Putamen (tissue), 1 donor: ENCODE results near the gene PPP6R3.

Source experiments
- DNase-seq: peaks from one replicate; pipeline ENCODE4 v3.0.0-alpha.2; 2016; ENCODE audit warnings: low spot score

The PPP6R3 gene

DNA sequence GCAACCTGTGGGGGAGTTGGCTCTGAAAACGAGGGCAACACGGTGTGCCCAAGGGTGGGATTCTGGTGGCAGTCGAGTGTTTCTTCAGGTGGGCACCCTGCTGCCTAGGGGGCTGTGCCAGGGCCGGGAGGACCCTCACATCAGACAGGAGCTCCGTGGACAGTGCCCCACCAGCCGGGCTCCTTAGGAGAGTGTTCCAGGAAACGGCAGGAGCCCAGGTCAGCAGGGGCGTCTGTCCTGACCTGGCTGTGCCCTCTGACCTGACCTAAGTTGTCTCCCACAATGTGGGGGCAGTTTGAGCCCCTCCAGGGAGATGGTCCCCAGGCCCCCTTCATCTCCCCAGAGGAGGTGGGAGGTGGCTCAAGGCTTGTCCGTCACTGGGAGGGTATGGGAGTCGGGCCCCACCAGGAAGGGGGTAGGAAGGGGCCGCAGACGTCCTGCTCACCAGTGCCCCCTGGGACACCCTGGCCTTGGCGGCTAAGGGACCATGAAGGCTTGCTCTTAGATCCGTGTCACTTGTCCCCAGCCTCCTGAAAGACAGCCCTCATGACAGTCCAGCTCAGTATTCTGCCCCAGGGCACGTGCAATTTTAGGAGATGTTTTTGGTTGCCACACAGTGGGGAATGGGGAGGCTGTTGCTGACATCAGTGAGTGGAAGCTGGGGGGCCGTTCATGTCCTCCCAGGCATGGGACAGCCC, 191.6 kb downstream of the PPP6R3 start:
- no peak for DNase-seq

DNA sequence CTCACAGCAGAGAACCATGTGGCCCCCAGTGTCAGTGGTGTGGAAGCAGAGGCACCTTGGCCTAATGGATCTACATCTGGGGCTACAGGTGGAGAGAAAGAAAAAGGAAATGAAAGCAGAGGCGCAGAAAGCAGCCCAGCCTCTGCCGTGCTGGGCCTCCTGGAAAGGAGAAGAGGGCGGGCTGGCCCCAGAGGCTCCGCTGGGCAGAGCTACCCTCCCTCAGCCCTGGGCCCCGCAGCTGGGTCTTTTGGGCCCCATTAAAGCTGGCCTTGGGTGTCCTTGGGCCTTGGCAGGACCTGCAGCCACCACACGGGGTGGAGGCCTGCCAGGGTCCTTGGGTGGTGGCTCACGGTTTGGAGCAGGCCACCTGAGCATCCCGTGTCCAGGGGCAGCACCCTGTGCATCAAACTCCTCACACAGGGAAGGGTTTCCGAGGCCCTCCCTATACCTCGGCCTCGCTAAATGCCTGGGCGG, 192.2 kb downstream of the PPP6R3 start:
- DNase-seq = no peak

DNA sequence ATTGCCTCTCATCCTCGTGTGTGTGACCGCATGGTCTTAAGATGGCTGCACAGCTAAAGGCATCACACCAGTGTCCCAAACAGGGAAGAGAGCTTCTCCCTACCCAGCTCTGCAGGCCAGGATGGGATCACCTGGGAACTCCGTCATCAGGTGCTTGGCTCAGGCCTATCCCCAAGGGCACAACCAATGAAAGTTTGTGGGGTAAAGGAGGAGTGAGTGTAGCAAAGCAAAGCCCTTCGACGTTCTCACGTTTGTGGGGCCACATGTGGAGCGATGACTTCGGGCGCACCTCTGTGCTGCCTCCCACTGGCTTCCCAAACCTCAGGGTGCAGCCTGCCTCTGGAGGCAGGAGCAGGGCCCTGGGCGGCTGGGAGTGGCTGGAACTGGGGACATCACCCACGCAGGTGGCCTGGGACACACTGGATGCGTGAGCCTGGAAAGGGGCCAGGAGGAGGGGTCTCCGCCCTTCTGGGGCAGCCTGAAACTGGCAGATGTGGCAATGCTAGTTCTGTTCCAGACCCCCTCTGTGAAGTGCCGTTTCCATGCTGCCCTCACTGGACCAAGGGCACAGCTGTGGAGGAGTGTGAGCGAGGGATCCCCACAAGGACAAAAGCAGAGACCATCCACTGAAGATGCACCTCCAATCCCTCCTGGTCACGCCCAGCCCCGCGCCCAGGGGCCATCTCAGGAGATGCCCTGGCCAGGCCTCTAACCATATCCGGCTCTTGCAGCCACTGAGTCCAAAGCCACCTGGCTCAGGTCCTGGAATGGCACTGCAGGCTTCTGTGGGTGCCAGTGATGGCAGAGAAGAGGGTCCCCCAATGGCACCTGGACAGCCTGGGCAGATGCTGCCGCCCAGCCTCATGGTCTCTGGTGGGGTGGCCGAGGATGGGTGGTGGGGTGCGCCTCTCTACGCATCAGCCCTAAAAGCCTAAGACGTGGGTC, 193.2 kb downstream of the PPP6R3 start:
- no peak for DNase-seq

DNA sequence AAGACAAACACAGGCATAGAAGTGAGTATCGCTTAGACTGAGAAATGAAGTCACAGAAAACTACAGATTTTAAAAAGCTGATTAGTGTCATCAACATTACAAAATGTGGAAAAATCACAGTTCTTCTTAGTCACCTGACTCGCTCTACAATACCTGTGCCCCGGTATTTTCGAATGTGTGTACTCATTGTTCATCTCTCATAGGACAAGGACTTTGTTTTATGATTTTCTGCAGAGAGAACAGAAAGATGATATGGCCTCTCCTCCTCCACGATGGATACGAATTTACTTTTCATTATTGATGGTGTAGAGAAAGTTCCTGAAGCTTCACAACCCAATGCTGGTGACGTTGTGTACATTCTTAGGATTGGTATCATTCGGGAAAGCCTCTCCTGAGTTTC, 194.4 kb downstream of the PPP6R3 start:
- DNase-seq = no peak

DNA sequence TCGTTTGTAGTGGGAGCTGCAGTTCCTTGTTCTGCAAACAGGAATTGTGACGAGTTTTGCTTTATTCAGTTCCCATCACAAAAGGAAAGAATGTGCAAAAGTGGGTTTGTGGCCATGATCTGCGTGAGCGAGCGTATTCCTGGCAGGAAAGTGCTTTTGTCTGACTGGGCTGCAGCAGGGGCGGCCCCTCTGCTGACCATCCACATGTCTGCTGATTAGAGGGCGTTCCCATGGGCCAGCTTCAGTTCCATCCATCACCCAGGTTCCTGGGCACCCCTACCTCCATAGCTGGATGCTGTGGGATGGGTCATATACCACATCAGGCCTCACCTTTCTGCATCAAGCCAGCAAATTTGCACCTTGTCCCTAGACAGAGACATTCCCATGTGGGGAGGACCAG, 194.9 kb downstream of the PPP6R3 start:
- no peak for DNase-seq

DNA sequence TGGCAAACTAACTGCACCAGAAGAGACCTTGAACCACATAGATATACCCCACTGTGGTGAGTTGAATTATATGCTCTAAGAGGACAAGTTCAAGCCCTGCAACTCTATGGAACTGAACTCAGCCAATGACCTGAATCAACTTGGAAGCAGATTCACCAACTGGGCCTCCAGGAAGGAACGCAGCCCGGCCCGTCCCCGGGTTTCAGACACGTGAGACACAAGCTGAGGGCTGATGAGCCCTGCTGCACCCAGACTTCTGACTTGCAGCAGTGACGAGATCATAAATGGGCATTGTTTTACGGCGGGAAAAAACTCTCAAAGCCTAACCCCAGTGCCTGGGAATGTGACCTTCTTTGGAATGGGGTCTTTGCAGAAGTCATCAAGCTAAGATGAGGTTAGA, 195.3 kb downstream of the PPP6R3 start:
- DNase-seq = no peak

DNA sequence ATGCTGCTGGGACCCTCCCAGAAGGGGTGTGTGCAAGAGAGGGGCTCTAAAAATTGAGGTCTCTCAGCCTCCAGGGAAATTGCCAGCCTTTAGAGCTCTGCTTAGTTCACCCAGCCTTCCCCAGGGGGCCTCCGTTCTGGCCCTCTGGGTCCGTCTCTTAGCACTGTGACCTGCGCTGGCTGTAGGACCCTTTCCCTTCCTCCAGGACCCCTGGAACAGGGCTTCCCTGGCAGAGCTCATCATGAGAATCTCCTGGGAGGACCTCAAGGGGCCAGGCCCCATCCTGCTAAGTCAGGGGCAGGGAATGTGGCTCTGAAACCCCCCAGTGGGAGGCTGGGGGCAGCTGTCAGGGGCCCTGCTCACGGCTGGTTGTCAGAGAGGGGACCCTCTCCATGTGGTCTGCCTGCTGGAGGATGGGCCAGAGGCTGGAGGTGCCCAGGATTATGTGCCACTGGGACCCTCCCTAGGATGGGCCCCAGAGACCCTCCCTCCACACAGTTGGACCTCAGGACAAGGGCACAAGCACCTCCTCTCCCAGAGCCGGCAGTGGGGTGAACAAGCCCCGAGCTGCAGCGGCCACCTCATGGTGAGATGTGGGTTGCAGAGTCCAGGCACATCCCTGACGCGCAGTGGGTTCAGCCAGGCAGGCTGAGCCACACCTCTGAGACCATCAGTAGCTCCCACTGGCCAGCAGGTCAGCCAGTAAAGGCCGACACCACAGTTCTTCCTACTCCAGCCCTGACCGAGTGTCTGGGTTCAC, 196.6 kb downstream of the PPP6R3 start:
- DNase-seq = no peak

DNA sequence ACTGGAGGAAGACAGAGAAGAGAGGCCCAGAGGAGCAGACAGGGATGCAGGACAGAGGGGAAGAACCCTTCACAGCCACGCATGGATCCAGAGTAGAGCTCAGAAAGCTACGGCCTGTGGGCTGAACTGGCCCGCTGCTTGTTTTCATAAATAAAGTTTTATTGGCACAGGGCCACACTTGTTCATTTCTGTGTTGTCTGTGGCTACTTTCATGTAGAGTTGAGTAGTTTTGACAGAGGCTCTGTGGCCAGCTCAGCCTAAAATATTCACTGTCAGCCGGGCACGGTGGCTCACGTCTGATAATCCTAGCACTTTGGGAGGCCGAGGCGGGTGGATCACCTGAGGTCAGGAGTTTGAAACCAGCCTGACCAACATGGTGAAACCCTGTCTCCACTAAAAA, 197.5 kb downstream of the PPP6R3 start:
- no peak for DNase-seq

DNA sequence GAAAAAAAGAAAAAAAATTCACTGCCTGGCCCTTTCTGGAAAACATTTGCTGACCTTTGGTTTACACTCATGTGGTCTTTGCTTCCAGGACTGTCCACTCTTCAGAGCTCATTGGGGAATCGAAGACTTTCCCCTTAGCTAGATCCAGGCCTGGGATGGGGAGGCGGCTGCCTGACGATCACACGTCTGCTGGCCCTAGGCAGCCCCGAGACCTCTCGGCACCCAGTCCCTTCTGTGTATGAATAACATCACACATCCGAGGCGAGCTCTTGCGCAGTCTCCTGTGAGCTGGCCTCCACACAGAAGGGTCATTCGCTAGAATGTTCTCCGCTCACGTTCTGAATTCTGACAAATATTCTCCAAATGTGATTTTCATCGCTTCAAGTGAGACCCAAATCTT, 198.1 kb downstream of the PPP6R3 start:
- DNase-seq = no peak

DNA sequence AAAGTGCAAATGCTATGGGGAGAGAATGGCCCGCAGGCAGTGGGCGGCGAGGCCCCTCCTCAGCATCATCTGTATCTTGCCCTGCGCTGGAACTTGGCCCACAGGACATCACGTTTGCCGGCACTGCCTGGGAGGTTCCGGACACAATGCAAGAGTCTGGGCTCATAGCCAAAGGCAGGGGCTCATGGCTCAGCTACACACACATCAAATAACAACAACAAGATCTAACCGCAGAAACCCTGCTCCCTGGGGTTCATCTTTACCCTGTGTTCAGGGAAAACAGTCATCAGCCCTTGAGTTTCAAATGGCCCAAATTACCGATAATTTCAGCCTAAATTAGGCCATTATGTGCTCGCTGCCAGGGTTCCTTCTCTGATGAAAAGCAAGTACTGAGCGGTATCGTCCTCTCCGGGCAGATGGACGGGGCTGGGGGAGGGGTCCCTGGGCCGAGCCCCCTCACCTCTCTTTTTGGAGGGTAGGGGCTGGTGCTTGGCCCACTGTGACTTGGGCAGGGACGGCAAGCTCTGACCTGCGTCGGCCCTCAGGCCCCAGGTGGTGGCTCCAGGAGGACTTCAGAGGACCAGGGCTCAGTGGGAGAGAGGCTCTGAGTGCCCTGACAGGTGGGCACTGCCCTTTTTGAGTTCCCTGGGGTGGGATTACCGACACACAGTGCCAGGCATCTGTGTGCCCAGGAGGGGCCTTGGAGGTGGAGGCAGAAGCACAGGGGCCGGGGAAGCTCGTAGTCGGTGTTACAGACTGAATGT, 198.8 kb downstream of the PPP6R3 start:
- DNase-seq = peak; percentile 16

DNA sequence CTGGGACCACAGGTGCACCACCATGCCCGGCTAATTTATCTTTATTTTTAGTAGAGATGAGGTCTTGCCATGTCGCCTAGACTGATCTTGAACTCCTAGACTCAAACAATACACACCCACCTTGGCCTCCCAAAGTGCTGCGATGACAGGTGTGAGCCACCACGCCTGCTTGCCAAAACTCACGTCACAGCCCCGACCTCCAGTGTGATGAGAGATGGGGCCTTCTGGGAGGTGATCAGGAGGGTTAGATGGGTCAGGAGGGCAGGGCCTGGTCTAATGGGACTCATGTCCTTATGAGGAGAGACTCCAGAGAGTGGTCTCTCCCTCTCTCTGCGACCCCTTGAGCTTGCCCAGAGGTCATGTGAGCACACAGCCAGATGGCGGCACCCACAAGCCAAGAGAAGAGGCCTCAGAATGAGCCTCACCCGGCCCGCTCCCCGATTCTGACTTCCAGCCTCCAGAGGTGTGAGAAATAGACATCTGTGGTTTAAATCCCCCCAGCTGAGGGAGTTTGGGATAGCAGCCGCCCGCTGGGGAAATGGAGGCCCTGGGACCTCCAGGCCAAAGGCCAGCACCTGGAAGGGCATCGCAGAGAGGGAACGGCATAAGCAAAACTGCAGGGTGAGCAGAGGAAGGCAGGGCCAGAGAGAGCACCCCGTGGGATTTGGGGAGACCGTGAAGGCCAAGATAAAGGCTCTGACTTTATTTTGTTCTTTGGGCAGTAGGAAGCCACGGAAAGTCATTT, 199.7 kb downstream of the PPP6R3 start:
- DNase-seq = no peak

DNA sequence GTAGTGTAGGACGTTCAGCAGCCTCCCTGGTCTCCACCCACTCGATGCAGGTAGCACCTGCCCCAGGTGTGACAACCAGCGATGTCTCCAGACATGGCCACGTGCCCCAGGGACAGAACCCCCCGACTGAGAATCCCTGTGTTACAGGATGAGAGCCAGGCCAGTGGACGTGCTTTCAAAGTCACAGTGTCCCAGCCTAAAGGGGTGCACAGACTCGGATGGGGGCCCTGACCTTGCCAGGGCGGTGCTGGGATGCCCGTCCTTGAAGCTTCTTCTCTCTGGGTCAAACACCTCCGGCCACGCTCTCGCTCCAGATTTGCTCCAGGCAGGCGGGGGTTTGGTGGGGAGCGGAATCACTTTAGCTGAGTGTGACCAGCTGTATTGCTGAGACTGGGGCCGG, 200.5 kb downstream of the PPP6R3 start:
- no peak for DNase-seq

DNA sequence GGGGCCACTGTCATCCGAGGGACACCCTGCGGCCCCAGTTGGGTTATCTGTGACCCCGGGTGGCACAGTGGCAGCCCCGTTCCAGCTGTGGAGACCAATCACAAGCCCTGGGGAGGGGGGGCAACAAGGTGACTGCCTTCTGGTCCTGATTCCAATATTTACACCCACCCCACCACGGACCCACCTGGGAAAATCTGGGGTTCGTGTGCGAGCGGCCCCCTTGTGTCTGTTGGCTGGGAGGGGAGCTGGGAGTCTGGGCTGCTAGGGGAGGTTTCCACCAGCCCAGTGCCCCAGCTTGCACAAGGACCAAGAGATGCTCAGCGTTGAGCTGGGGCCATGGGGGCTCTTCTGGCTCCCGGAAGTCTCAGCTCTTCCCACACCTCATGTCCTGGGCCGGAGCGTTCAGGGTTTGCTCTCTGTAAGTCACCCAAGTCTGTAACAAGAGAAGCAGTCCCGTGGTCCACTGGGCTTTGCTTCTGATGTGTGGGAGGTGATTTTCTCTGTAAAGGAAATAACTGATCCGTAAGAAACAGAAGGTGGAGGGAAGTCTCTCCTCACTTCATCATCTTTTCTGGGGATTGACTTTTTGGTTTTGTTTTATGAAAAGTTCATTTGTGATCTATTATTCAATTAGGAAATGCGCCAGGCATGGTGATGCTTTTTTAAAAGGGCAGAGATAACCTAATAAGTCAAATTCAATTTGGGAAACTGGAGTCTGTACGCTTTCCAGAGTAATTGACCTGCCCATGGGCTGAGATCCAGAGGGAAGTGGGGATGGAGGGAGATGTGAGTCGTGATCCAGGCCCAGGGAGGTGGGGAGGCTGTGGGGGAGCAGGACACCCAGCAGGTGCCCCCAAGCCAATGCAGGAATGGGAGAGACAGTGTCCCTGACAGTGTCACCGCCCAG, 201.4 kb downstream of the PPP6R3 start:
- no peak for DNase-seq

DNA sequence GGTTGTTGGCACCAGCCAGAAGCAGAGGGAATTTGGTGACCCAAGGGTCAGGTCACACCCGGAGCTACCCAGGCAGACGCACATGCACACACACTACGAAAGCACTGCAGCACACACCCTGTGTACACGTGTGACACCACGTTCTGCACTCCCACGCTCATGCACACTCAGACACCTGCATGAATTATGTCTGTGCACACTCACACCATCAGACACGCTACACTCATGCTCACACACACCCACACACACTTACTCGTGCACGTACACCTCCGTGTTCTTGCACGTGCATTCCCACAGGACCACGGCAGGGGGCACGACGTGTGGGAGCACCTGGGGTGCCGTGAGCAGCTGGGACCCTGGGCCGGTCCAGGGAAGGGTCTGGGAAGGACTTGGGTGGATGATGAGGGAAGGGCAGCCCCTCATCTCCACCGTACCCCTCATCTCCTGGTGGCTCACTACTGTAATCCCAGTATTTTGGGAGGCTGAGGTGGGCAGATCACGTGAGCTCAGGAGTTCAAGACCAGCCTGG, 203.0 kb downstream of the PPP6R3 start:
- DNase-seq = no peak

DNA sequence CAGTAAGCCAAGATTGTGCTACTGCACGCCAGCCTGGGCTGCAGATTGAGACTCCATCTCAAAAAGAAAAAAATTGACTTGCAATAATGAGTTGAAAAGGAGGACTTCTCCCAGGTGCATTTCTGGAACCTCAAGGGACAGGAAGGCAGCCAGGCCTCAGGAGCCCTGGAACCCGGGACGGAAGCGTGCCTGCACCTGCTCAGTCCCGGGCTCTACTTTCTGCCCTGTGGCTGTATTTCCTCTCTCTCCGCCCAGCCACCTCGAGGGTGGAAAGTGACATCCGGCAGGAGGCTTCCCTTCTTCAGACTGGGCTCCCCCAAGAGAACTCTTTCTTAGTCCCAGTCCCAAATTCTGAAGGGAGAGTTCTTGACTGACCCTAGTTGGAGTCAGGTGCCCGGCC, 203.6 kb downstream of the PPP6R3 start:
- no peak for DNase-seq

DNA sequence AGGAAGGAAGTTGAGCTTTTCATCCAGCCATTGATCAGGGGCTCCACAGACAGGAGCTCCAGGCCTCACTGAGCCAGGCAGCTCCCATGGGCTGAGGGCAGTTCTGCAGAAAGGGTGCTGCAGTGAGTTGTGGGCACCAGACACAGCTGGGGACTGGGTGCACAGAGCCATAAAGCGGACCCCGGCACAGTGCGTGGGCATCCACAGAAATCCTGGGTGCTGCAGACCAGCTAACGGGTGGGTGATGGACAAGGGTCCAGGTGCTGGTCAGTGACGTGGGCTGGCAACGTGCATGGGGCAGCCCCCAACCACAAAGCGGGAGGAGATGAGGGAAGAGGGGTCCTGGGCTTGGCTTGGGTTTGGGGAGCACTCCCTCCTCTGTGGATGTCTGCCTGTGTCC, 204.4 kb downstream of the PPP6R3 start:
- DNase-seq = no peak
